Hepatocyte (in vitro differentiated cells): Measurements from ENCODE around the gene PYGO1. TPM values are rescaled to one million over a fixed set of nuclear protein-coding genes. Genes with fewer than 3 reads are reported as not detected.
A peak's percentile ranks its signal among the peaks of the same experiment; 100 is the strongest.

ENCODE experiments used
- DNase-seq: peaks from one replicate; pipeline ENCODE4 v3.0.0-alpha.2; 2016; ENCODE audit warnings: low spot score
- H2AFZ ChIP-seq: fragments of 200-600 bp; sonication (generic); 2 replicates; pipeline ENCODE4 v1.6.0; 2016; ENCODE audit warnings: antibody characterized with exemption, mild to moderate bottlenecking
- H3K27ac ChIP-seq: fragments of 200-600 bp; sonication (generic); 2 replicates; pipeline ENCODE4 v1.5.1; 2016; ENCODE audit warnings: mild to moderate bottlenecking
- H3K27me3 ChIP-seq: fragments of 200-600 bp; sonication (generic); 2 replicates; pipeline ENCODE4 v1.6.1; 2016
- H3K36me3 ChIP-seq: fragments of 200-600 bp; sonication (generic); replicated peaks from 2 replicates; pipeline ENCODE4 v1.5.1; 2016; ENCODE audit warnings: low read depth; ENCODE audit not compliant: insufficient read depth
- H3K4me1 ChIP-seq: fragments of 200-600 bp; sonication (generic); 2 replicates; pipeline ENCODE4 v1.5.1; 2016; ENCODE audit warnings: mild to moderate bottlenecking, moderate library complexity; ENCODE audit not compliant: insufficient read depth
- H3K4me2 ChIP-seq: fragments of 200-600 bp; sonication (generic); 2 replicates; pipeline ENCODE4 v1.6.0; 2016
- H3K4me3 ChIP-seq: fragments of 200-600 bp; sonication (generic); 2 replicates; pipeline ENCODE4 v1.5.1; 2016; ENCODE audit warnings: mild to moderate bottlenecking
- H3K79me2 ChIP-seq: fragments of 200-600 bp; sonication (generic); 2 replicates; pipeline ENCODE4 v1.6.0; 2017; ENCODE audit warnings: mild to moderate bottlenecking
- H3K9me2 ChIP-seq: fragments of 200-600 bp; sonication (generic); replicated peaks from 2 replicates; pipeline ENCODE4 v1.6.0; 2017; ENCODE audit warnings: mild to moderate bottlenecking; ENCODE audit not compliant: insufficient read depth
- H3K9me3 ChIP-seq: fragments of 200-600 bp; sonication (generic); 2 replicates; pipeline ENCODE4 v1.5.1; 2016; ENCODE audit warnings: low read depth, mild to moderate bottlenecking
- H4K20me1 ChIP-seq: fragments of 200-600 bp; sonication (generic); 2 replicates; pipeline ENCODE4 v1.6.0; 2016; ENCODE audit warnings: mild to moderate bottlenecking; ENCODE audit not compliant: insufficient read depth, poor library complexity, severe bottlenecking
- CTCF ChIP-seq: fragments of 200-600 bp; sonication (generic); IDR thresholded peaks from 2 replicates; pipeline ENCODE4 v1.5.1; 2016; ENCODE audit warnings: antibody characterized with exemption, mild to moderate bottlenecking; ENCODE audit not compliant: poor library complexity
- EZH2 ChIP-seq: fragments of 200-600 bp; sonication (generic); IDR thresholded peaks from 2 replicates; pipeline ENCODE4 v1.6.1; 2016; ENCODE audit warnings: antibody characterized with exemption, mild to moderate bottlenecking, borderline replicate concordance
- EZH2phosphoT487 ChIP-seq: fragments of 200-600 bp; sonication (generic); IDR thresholded peaks from one replicate; pipeline ENCODE4 v1.6.1; 2018; ENCODE audit warnings: antibody characterized with exemption, mild to moderate bottlenecking, low read depth, moderate library complexity; ENCODE audit not compliant: unreplicated experiment, severe bottlenecking
- WGBS: methylation state at CpG from one replicate; pipeline ENCODE4 v1.1.6; 2016; ENCODE audit warnings: low lambda C conversion rate; ENCODE audit errors: missing lambda C conversion rate; 5-methylcytosine and 5-hydroxymethylcytosine counted together
- polyA plus RNA-seq: library from polyadenylated mRNA; unstranded; fragments of >200 nt; fragmentation: Nextera tagmentation; extraction: Ambion mirVana; gene quantifications from 2 replicates; pipeline ENCODE4 v1.2.1, GENCODE V29; 2016
- total RNA-seq: library from RNA; depleted of rRNA; stranded (reverse); fragments of >200 nt; gene quantifications from 2 replicates; pipeline ENCODE4 v1.2.3, GENCODE V29; 2014

PYGO1 gene
- total and polyA plus RNA-seq, 2 experiments from 2014 or later: 2.5 to 12.6 TPM

GRCh38 chr15:55535436-55535835 lies 52.7 kb downstream of the PYGO1 start:
- H3K27me3 ChIP-seq: no peaks in the 10 kb centered on the region
- TF ChIP-seq EZH2: no peak
- TF ChIP-seq CTCF: no peak
- TF ChIP-seq EZH2phosphoT487: no peak
- no peaks in the 10 kb centered on the region for H3K79me2 ChIP-seq
- no peaks in the 10 kb centered on the region for H3K36me3 ChIP-seq
- 77% methylated on average over 6 of the region's 6 CpGs for WGBS
- H3K27ac ChIP-seq: no peak overlapping the region
- H4K20me1 ChIP-seq: no peaks in the 10 kb centered on the region
- no peak overlapping the region for H2AFZ ChIP-seq
- no peak for DNase-seq
- H3K4me1 ChIP-seq: no peaks in the 10 kb centered on the region
- H3K4me3 ChIP-seq: no peak overlapping the region
- H3K9me2 ChIP-seq: no peaks in the 10 kb centered on the region
- H3K4me2 ChIP-seq: no peak overlapping the region
- no peaks in the 10 kb centered on the region for H3K9me3 ChIP-seq

GRCh38 chr15:55532944-55533343 lies 55.2 kb downstream of the PYGO1 start:
- TF ChIP-seq CTCF: no peak
- TF ChIP-seq EZH2: no peak
- TF ChIP-seq EZH2phosphoT487: no peak
- Histone ChIP-seq H3K4me3 (no peak overlapping the region), H3K4me2 (no peak overlapping the region), H3K27me3 (no peaks in the 10 kb centered on the region), H2AFZ (no peak overlapping the region), H3K9me2 (no peaks in the 10 kb centered on the region), H3K36me3 (no peaks in the 10 kb centered on the region), H3K4me1 (no peaks in the 10 kb centered on the region), H3K79me2 (no peaks in the 10 kb centered on the region), H3K9me3 (no peaks in the 10 kb centered on the region), H4K20me1 (no peaks in the 10 kb centered on the region), H3K27ac (no peak overlapping the region)
- DNase-seq: no peak

- WGBS: 35% methylated on average over 4 of the region's 4 CpGs
- no peak overlapping the region for H2AFZ ChIP-seq
- TF ChIP-seq EZH2 (no peak), CTCF (no peak), EZH2phosphoT487 (no peak)
- DNase-seq: peak; percentile 23
- H3K4me1 ChIP-seq: no peaks in the 10 kb centered on the region
- no peaks in the 10 kb centered on the region for H3K79me2 ChIP-seq
- H3K27me3 ChIP-seq: no peaks in the 10 kb centered on the region
- H3K4me2 ChIP-seq: no peak overlapping the region
- no peaks in the 10 kb centered on the region for H3K36me3 ChIP-seq
- H3K4me3 ChIP-seq: no peak overlapping the region
- H3K9me2 ChIP-seq: no peaks in the 10 kb centered on the region
- no peak overlapping the region for H3K27ac ChIP-seq
- no peaks in the 10 kb centered on the region for H3K9me3 ChIP-seq
- H4K20me1 ChIP-seq: no peaks in the 10 kb centered on the region
Measured at GRCh38 chr15:55530861-55531313, 57.3 kb downstream of the PYGO1 start.

GRCh38 chr15:55528812-55529211 lies 59.3 kb downstream of the PYGO1 start:
- WGBS: 76% methylated on average over 4 of the region's 4 CpGs
- Histone ChIP-seq H3K36me3 (no peaks in the 10 kb centered on the region), H3K79me2 (no peaks in the 10 kb centered on the region)

More at GRCh38 chr15:55528812-55529211, 59.3 kb downstream of the PYGO1 start:
- Histone ChIP-seq H2AFZ (no peak overlapping the region), H3K4me1 (no peaks in the 10 kb centered on the region), H3K9me3 (no peaks in the 10 kb centered on the region), H3K27ac (no peak overlapping the region), H3K27me3 (no peaks in the 10 kb centered on the region), H3K4me3 (no peak overlapping the region), H4K20me1 (no peaks in the 10 kb centered on the region), H3K4me2 (no peak overlapping the region), H3K9me2 (no peaks in the 10 kb centered on the region)
- no peak for DNase-seq
- no peak for TF ChIP-seq EZH2
- no peak for TF ChIP-seq CTCF
- TF ChIP-seq EZH2phosphoT487: no peak
